Astrocyte of the spinal cord (primary cell): Measurements from ENCODE around the gene TOR4A.

ENCODE experiments used
- DNase-seq: peaks from one replicate; pipeline ENCODE4 v3.0.0; 2011; ENCODE audit warnings: low read depth, low spot score
- H3K4me3 ChIP-seq: 2 replicates; pipeline ENCODE4 v1.5.1; 2011; ENCODE audit warnings: low read depth, mild to moderate bottlenecking, low read length, moderate library complexity
- CTCF ChIP-seq: IDR thresholded peaks from 2 replicates; pipeline ENCODE4 v1.5.1; 2012; ENCODE audit warnings: low read depth, mild to moderate bottlenecking, low read length, inconsistent platforms
- in situ Hi-C: cut with HindIII; loops from 2 replicates; pipeline ENCODE4 v1.10.0; 2017; ENCODE audit warnings: low sequenced_read_pairs

The TOR4A gene

GRCh38 chr9:137279741-137280473, 2.4 kb downstream of the TOR4A start:
- H3K4me3 ChIP-seq = no peak overlapping the region
- DNase-seq = no peak
- no peak for TF ChIP-seq CTCF
- in situ Hi-C loops = no loop called here

- TF ChIP-seq CTCF = peak; percentile 50
- DNase-seq = no peak
- no peak overlapping the region for H3K4me3 ChIP-seq
- in situ Hi-C loops = no loop called here
Measured at GRCh38 chr9:137280474-137281344, 3.2 kb downstream of the TOR4A start.

- no peak for TF ChIP-seq CTCF
- DNase-seq = no peak
- no peak overlapping the region for H3K4me3 ChIP-seq
- in situ Hi-C loops = no loop called here
Measured at GRCh38 chr9:137281345-137282116, 4.0 kb downstream of the TOR4A start.

- in situ Hi-C loops = no loop called here
- DNase-seq = peak; percentile 58
- H3K4me3 ChIP-seq = no peak overlapping the region
- TF ChIP-seq CTCF = peak; percentile 72
Measured at GRCh38 chr9:137286975-137287383, 9.5 kb downstream of the TOR4A start.

DNA sequence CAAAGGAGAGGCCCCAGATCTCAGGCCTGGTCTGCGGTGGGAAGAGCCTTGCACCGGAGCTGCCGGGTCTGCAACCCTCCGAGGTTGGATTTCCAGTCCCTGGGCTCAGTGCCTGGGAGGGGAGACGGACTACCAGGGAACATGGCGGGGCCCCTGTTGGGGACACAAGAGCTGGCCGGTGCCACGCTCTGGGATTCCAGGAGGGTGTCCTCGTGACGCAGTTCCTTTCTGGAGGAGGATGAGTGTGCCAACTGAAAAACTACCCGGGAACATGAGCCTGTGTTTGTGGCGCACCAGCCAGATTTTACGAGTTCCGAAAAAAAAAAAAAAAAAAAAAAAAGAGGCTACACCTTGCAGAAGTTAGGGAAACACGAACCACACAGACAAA, 15.6 kb downstream of the TOR4A start:
- in situ Hi-C loops = no loop called here
- DNase-seq = no peak
- no peak for TF ChIP-seq CTCF

DNA sequence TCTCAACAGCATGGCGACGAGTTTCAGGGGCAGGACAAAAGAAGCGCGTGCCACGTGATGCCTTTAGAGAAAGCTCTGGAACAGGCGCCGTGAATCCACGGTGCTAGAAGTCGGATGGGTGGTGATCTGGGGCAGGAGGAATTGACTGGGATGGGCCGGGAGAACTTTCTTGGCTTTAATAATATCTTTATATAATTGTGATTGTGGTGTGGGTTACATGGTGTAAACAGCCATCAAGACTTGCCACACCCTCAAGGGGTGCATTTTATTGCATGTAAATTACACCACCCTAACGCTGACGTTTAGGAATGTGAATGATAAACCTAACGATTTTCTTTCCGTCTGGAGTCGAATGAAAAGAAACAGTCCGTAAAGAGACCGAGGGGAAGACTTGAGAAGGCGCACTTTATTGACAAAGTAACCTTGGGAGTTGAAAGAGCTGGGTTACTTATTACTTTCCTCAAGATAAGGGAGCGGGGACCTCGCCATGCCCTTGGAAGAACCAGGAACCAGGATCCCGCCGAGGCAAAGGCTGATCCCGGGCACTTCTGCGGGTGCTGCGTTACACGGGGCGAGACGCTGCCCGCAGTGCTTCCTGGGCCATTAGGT, 16.1 kb downstream of the TOR4A start:
- DNase-seq = no peak
- in situ Hi-C loops = no loop called here
- no peak for TF ChIP-seq CTCF
- H3K4me3 ChIP-seq = no peak overlapping the region

More for the DNA sequence above, 15.6 kb downstream of the TOR4A start:
- H3K4me3 ChIP-seq = no peak overlapping the region
